Stimulated activated CD8-positive, alpha-beta memory T cell treated with anti-CD3 and anti-CD28 coated beads, Interleukin-12 subunit alpha, Interleukin-12 subunit beta, amount 100 ng/mL, for 24 hours (primary cell): ENCODE results near the gene SPSB4.
"Not testable (repeated sequence)": the region's sequence is repeated elsewhere in the genome, so short reads cannot be mapped to it uniquely, and the experiment has no call there.

ENCODE experiments used
- DNase-seq: peaks from one replicate; pipeline ENCODE4 v3.0.0-alpha.2; 2020; ENCODE audit errors: extremely low read depth

The SPSB4 gene

GRCh38 chr3:141094790-141095545, 43.8 kb downstream of the SPSB4 start:
- no peak for DNase-seq

DNA sequence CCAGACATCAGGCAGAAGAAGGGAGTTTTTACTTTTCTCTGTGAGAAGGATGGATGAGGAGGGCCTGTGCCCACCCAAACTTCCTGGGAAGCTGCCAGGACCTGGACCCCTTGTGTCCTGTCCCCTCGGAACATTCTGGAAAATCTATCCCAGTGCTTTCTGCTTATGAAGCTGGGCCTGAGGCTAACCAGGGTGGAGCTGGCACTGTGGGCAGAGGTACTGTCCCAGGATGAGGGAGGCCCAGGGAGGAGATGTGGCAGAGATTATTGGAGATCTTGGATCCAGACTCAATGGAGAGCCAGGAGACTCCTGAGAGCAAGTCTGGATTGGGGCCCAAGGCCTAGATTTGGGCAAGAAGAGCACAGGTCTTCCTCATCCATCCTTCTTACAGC, 44.4 kb downstream of the SPSB4 start:
- no peak for DNase-seq

GRCh38 chr3:141096164-141096563, 45.0 kb downstream of the SPSB4 start:
- DNase-seq: no peak

DNA sequence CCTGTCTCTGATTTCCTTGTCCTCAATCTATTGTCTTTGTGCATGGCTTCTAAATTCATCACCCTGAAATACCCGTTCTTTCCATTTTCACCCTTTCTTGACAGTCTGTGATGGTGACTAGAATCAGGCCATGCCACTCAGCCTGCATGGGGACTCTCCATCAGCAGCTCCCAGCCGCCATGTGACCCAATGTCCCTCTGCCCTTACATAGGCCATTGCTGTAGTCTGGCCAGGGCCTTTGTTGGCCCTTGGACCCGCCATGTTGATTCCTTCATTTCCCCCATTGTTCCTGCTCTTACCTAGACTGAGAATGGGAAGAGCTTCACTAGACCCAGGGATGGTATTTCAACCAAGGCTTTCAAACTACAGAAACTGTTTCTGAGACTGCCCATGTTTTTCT, 45.8 kb downstream of the SPSB4 start:
- DNase-seq: no peak

- DNase-seq: no peak
Observed at GRCh38 chr3:141100112-141100511, 49.0 kb downstream of the SPSB4 start.

GRCh38 chr3:141100531-141101320, 49.6 kb downstream of the SPSB4 start:
- DNase-seq: no peak

GRCh38 chr3:141102372-141102771, 51.2 kb downstream of the SPSB4 start:
- DNase-seq: no peak

GRCh38 chr3:141103067-141103466, 51.9 kb downstream of the SPSB4 start:
- DNase-seq: no peak

- DNase-seq: no peak
Observed at GRCh38 chr3:141103503-141103902, 52.4 kb downstream of the SPSB4 start.

DNA sequence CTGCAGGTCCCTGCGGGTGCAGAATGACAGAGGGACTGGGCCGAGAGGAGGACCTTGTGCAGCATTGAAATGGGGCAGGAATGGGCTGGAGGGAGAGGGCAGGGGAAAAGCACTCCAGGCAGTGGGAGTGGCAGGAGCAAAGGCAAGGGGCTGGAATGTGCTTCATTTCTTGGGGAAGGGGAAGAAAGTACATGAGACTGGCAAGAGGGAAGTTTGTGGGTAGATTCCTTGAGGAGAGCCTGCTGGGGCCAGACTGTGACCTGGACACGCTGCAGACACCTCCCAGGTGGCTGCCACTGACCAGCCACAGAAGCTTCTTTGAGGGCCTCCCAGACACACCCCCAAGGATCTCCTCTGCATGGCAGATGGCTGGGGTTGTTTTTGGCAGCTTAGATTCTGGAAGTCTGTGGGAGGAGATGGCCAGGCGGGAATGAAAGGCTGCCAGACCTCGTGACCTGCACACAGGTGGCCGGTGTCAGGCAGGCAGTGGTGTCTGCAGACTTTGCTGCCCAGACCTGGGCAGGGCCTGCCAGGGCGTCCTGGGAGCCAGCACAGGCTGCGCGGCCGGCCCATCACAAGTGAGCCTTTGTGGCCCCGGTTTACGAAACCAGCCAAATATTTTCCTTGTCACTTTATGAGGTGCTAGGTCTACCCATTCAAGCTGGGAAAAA, 53.1 kb downstream of the SPSB4 start:
- no peak for DNase-seq

DNA sequence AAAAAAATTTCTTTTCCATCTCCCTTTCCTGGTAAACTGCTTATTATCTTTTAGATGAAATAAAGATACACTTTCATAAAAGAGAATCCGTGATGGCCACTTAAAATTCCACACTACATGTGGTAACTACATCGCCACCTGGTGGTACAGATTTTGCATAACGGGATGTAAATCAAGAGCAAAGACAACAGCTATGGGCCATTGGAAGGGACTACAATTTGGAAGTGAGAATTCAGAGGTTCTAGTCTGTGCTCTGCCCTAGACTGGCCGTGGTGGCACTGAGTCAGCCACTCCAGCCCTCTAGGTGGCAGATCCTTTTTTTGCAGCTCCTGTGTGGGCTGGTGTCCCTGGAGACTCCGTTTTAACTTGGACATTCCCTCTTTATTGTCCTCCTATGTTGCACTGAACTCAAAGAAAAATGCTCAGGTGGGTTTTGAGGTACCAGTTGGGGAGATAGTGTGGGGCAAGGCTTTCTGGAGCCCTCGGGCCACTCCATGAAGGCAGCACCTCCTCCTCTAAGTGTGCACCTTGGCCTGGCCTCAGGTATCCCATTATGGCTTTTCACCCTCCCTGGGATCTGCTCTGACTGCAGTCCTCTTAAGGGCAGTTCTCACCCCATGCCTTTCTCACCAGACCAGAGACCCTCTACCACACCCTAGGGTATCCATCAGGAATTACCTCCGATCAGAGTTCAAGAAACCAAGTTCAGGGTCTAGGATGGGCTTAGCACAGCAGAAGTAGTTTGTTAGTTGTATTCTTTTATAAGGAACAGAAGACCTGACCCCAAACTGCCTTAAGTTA, 54.9 kb downstream of the SPSB4 start:
- DNase-seq: peak; percentile 7

GRCh38 chr3:141106842-141107241, 55.7 kb downstream of the SPSB4 start:
- DNase-seq: no peak

DNA sequence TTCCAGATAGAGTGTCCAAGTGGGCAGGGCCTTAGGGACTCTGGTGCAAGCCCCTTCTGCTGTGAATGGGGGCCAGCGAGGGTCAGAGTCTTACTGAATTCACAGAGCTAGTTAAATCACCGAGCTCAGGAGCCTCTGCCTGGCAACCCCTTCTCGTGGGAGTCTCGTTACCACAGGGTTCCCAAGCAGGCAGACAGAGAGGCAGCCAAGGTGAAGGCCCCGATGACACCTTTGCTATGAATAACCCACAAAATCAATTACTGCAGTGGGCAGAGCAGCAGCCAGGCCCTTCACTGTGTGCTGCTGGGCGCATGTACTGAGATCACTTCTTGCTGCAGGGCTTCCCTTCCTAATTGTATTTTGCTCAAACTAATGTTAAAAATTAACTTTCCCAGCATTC, 56.9 kb downstream of the SPSB4 start:
- DNase-seq: no peak

- no peak for DNase-seq
Observed at GRCh38 chr3:141109751-141110150, 58.6 kb downstream of the SPSB4 start.

GRCh38 chr3:141110322-141110721, 59.2 kb downstream of the SPSB4 start:
- DNase-seq: no peak

- DNase-seq: no peak
Observed at GRCh38 chr3:141111364-141112155, 60.4 kb downstream of the SPSB4 start.

- DNase-seq: no peak
Observed at GRCh38 chr3:141112686-141113297, 61.6 kb downstream of the SPSB4 start.

- DNase-seq: not testable (repeated sequence)
Observed at GRCh38 chr3:141113680-141114079, 62.5 kb downstream of the SPSB4 start.

DNA sequence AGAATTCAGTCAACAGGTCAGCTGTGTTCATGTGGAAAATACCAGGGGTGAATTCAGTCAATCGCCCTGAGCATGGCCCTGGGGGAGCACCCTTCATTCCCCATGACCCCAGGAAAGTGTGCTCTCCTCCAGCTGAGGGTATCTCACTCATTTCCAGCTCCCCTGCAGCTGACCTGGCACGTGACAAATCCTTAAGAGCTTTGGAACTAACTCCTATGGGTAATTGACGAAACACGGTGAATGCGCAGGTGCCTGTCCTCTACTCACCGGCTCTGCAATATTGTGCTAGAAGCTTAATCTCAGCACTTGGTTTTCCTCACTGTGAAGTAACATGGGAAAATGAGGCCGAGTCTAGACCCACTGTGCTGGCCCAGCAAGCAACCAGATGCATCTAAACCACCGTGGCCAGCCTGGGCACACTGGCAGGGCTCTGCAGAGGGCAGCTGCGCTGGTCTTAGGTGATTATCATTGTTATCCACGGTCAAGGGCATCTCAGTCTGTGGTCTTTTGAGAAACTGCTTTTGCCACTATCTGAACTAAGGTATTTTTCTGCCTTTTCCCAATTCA, 63.1 kb downstream of the SPSB4 start:
- no peak for DNase-seq

GRCh38 chr3:141114816-141115460, 63.8 kb downstream of the SPSB4 start:
- no peak for DNase-seq
